ENCODE results near the gene CCNI.
A peak's percentile ranks its signal among the peaks of the same experiment; 100 is the strongest.
"Not testable (repeated sequence)": the region's sequence is repeated elsewhere in the genome, so short reads cannot be mapped to it uniquely, and the experiment has no call there.

CCNI gene

GRCh38 chr4:77080806-77081205 is 5.0 kb upstream of the CCNI start:
- not testable (repeated sequence) for H3K4me1 ChIP-seq (ENCODE audit: control insufficient read depth, insufficient read depth, low read length)

GRCh38 chr4:77079281-77079680 is 3.5 kb upstream of the CCNI start:
- H3K9me3 ChIP-seq (ENCODE audit: control insufficient read depth in 2 of 2, low read length in 2 of 2), result no peaks in the 10 kb centered on the region
- H3K27ac ChIP-seq (ENCODE audit: low read length), result no peak overlapping the region
- no peaks in the 10 kb centered on the region for H3K27me3 ChIP-seq (ENCODE audit: control insufficient read depth in 1 of 2, insufficient read depth in 2 of 2, low read length in 2 of 2)
- H3K36me3 ChIP-seq (ENCODE audit: control insufficient read depth in 2 of 2, insufficient read depth in 2 of 2, low read length in 2 of 2), result no peaks in the 10 kb centered on the region
- H3K9ac ChIP-seq (ENCODE audit: low read length in 2 of 2), result no peak overlapping the region
- peaks cover 4% of the 10 kb centered on the region for H3K4me1 ChIP-seq (ENCODE audit: control insufficient read depth, insufficient read depth, low read length)
- H3K4me3 ChIP-seq (ENCODE audit: low read length in 2 of 2), result no peak overlapping the region

More at GRCh38 chr4:77080806-77081205, 5.0 kb upstream of the CCNI start:
- H3K27ac ChIP-seq (ENCODE audit: low read length); H3K27me3 ChIP-seq (ENCODE audit: control insufficient read depth in 1 of 2, insufficient read depth in 2 of 2, low read length in 2 of 2); H3K9me3 ChIP-seq (ENCODE audit: control insufficient read depth in 2 of 2, low read length in 2 of 2); H3K36me3 ChIP-seq (ENCODE audit: control insufficient read depth in 2 of 2, insufficient read depth in 2 of 2, low read length in 2 of 2); H3K9ac ChIP-seq (ENCODE audit: low read length in 2 of 2); H3K4me3 ChIP-seq (ENCODE audit: low read length in 2 of 2): not testable (repeated sequence)

GRCh38 chr4:77078401-77078800 is 2.6 kb upstream of the CCNI start:
- Histone ChIP-seq H3K27ac (ENCODE audit: low read length) (no peak overlapping the region), H3K36me3 (ENCODE audit: control insufficient read depth in 2 of 2, insufficient read depth in 2 of 2, low read length in 2 of 2) (no peaks in the 10 kb centered on the region), H3K27me3 (ENCODE audit: control insufficient read depth in 1 of 2, insufficient read depth in 2 of 2, low read length in 2 of 2) (no peaks in the 10 kb centered on the region), H3K9me3 (ENCODE audit: control insufficient read depth in 2 of 2, low read length in 2 of 2) (no peaks in the 10 kb centered on the region), H3K4me3 (ENCODE audit: low read length in 2 of 2) (no peak overlapping the region), H3K9ac (ENCODE audit: low read length in 2 of 2) (no peak overlapping the region), H3K4me1 (ENCODE audit: control insufficient read depth, insufficient read depth, low read length) (peaks cover 4% of the 10 kb centered on the region)

- peak overlapping the region; percentile 99 to 100 for H3K9ac ChIP-seq (ENCODE audit: low read length in 2 of 2)
- no peaks in the 10 kb centered on the region for H3K27me3 ChIP-seq (ENCODE audit: control insufficient read depth in 1 of 2, insufficient read depth in 2 of 2, low read length in 2 of 2)
- no peaks in the 10 kb centered on the region for H3K36me3 ChIP-seq (ENCODE audit: control insufficient read depth in 2 of 2, insufficient read depth in 2 of 2, low read length in 2 of 2)
- H3K4me1 ChIP-seq (ENCODE audit: control insufficient read depth, insufficient read depth, low read length), result peaks cover 4% of the 10 kb centered on the region
- no peaks in the 10 kb centered on the region for H3K9me3 ChIP-seq (ENCODE audit: control insufficient read depth in 2 of 2, low read length in 2 of 2)
- H3K27ac ChIP-seq (ENCODE audit: low read length), result peak overlapping the region; percentile 99
- peak overlapping the region in 1 of 2 donors; percentile 95 for H3K4me3 ChIP-seq (ENCODE audit: low read length in 2 of 2)
Observed at GRCh38 chr4:77076889-77077635, 1.3 kb upstream of the CCNI start.

GRCh38 chr4:77074981-77075855 is 571 bp downstream of the CCNI start:
- H3K27me3 ChIP-seq (ENCODE audit: control insufficient read depth in 1 of 2, insufficient read depth in 2 of 2, low read length in 2 of 2), result no peaks in the 10 kb centered on the region
- peak overlapping the region; percentile 99 for H3K27ac ChIP-seq (ENCODE audit: low read length)
- H3K4me1 ChIP-seq (ENCODE audit: control insufficient read depth, insufficient read depth, low read length), result peaks cover 4% of the 10 kb centered on the region
- no peaks in the 10 kb centered on the region for H3K9me3 ChIP-seq (ENCODE audit: control insufficient read depth in 2 of 2, low read length in 2 of 2)
- H3K9ac ChIP-seq (ENCODE audit: low read length in 2 of 2), result peak overlapping the region; percentile 99 to 100
- no peaks in the 10 kb centered on the region for H3K36me3 ChIP-seq (ENCODE audit: control insufficient read depth in 2 of 2, insufficient read depth in 2 of 2, low read length in 2 of 2)
- peak overlapping the region; percentile 95 for H3K4me3 ChIP-seq (ENCODE audit: low read length in 2 of 2)

GRCh38 chr4:77074381-77074831 is 1.4 kb downstream of the CCNI start:
- H3K27ac ChIP-seq (ENCODE audit: low read length), result peak overlapping the region; percentile 41
- peak overlapping the region; percentile 95 for H3K4me3 ChIP-seq (ENCODE audit: low read length in 2 of 2)
- no peaks in the 10 kb centered on the region for H3K9me3 ChIP-seq (ENCODE audit: control insufficient read depth in 2 of 2, low read length in 2 of 2)
- no peaks in the 10 kb centered on the region for H3K27me3 ChIP-seq (ENCODE audit: control insufficient read depth in 1 of 2, insufficient read depth in 2 of 2, low read length in 2 of 2)
- peaks cover 4% of the 10 kb centered on the region for H3K4me1 ChIP-seq (ENCODE audit: control insufficient read depth, insufficient read depth, low read length)
- no peaks in the 10 kb centered on the region for H3K36me3 ChIP-seq (ENCODE audit: control insufficient read depth in 2 of 2, insufficient read depth in 2 of 2, low read length in 2 of 2)
- H3K9ac ChIP-seq (ENCODE audit: low read length in 2 of 2), result peak overlapping the region; percentile 80 to 99

- no peaks in the 10 kb centered on the region for H3K9me3 ChIP-seq (ENCODE audit: control insufficient read depth in 2 of 2, low read length in 2 of 2)
- H3K4me1 ChIP-seq (ENCODE audit: control insufficient read depth, insufficient read depth, low read length), result peaks cover 4% of the 10 kb centered on the region
- peak overlapping the region; percentile 95 for H3K4me3 ChIP-seq (ENCODE audit: low read length in 2 of 2)
- H3K36me3 ChIP-seq (ENCODE audit: control insufficient read depth in 2 of 2, insufficient read depth in 2 of 2, low read length in 2 of 2), result no peaks in the 10 kb centered on the region
- H3K27ac ChIP-seq (ENCODE audit: low read length), result no peak overlapping the region
- peak overlapping the region in 1 of 2 donors; percentile 99 for H3K9ac ChIP-seq (ENCODE audit: low read length in 2 of 2)
- no peaks in the 10 kb centered on the region for H3K27me3 ChIP-seq (ENCODE audit: control insufficient read depth in 1 of 2, insufficient read depth in 2 of 2, low read length in 2 of 2)
Observed at GRCh38 chr4:77073981-77074380, 1.8 kb downstream of the CCNI start.

- no peak overlapping the region for H3K27ac ChIP-seq (ENCODE audit: low read length)
- peak overlapping the region; percentile 95 for H3K4me3 ChIP-seq (ENCODE audit: low read length in 2 of 2)
- H3K27me3 ChIP-seq (ENCODE audit: control insufficient read depth in 1 of 2, insufficient read depth in 2 of 2, low read length in 2 of 2), result no peaks in the 10 kb centered on the region
- no peaks in the 10 kb centered on the region for H3K9me3 ChIP-seq (ENCODE audit: control insufficient read depth in 2 of 2, low read length in 2 of 2)
- no peaks in the 10 kb centered on the region for H3K36me3 ChIP-seq (ENCODE audit: control insufficient read depth in 2 of 2, insufficient read depth in 2 of 2, low read length in 2 of 2)
- peaks cover 4% of the 10 kb centered on the region for H3K4me1 ChIP-seq (ENCODE audit: control insufficient read depth, insufficient read depth, low read length)
- H3K9ac ChIP-seq (ENCODE audit: low read length in 2 of 2), result peak overlapping the region in 1 of 2 donors; percentile 99
Observed at GRCh38 chr4:77073106-77073809, 2.5 kb downstream of the CCNI start.

- peaks cover 4% of the 10 kb centered on the region for H3K4me1 ChIP-seq (ENCODE audit: control insufficient read depth, insufficient read depth, low read length)
- no peaks in the 10 kb centered on the region for H3K36me3 ChIP-seq (ENCODE audit: control insufficient read depth in 2 of 2, insufficient read depth in 2 of 2, low read length in 2 of 2)
- no peak overlapping the region for H3K9ac ChIP-seq (ENCODE audit: low read length in 2 of 2)
- no peak overlapping the region for H3K27ac ChIP-seq (ENCODE audit: low read length)
- H3K9me3 ChIP-seq (ENCODE audit: control insufficient read depth in 2 of 2, low read length in 2 of 2), result no peaks in the 10 kb centered on the region
- peak overlapping the region in 1 of 2 donors; percentile 24 for H3K4me3 ChIP-seq (ENCODE audit: low read length in 2 of 2)
- H3K27me3 ChIP-seq (ENCODE audit: control insufficient read depth in 1 of 2, insufficient read depth in 2 of 2, low read length in 2 of 2), result no peaks in the 10 kb centered on the region
Observed at GRCh38 chr4:77072195-77072753, 3.5 kb downstream of the CCNI start.

- H3K9ac ChIP-seq (ENCODE audit: low read length in 2 of 2); H3K9me3 ChIP-seq (ENCODE audit: control insufficient read depth in 2 of 2, low read length in 2 of 2); H3K4me1 ChIP-seq (ENCODE audit: control insufficient read depth, insufficient read depth, low read length); H3K27me3 ChIP-seq (ENCODE audit: control insufficient read depth in 1 of 2, insufficient read depth in 2 of 2, low read length in 2 of 2); H3K27ac ChIP-seq (ENCODE audit: low read length); H3K4me3 ChIP-seq (ENCODE audit: low read length in 2 of 2): not testable (repeated sequence)
- H3K36me3 ChIP-seq (ENCODE audit: control insufficient read depth in 2 of 2, insufficient read depth in 2 of 2, low read length in 2 of 2), result peaks cover 5 to 11% of the 10 kb centered on the region in 2 donors
Observed at GRCh38 chr4:77069514-77069913, 6.3 kb downstream of the CCNI start.

All from stomach smooth muscle (tissue), 2 donors.